ENCODE results near the gene EMID1.

DNA sequence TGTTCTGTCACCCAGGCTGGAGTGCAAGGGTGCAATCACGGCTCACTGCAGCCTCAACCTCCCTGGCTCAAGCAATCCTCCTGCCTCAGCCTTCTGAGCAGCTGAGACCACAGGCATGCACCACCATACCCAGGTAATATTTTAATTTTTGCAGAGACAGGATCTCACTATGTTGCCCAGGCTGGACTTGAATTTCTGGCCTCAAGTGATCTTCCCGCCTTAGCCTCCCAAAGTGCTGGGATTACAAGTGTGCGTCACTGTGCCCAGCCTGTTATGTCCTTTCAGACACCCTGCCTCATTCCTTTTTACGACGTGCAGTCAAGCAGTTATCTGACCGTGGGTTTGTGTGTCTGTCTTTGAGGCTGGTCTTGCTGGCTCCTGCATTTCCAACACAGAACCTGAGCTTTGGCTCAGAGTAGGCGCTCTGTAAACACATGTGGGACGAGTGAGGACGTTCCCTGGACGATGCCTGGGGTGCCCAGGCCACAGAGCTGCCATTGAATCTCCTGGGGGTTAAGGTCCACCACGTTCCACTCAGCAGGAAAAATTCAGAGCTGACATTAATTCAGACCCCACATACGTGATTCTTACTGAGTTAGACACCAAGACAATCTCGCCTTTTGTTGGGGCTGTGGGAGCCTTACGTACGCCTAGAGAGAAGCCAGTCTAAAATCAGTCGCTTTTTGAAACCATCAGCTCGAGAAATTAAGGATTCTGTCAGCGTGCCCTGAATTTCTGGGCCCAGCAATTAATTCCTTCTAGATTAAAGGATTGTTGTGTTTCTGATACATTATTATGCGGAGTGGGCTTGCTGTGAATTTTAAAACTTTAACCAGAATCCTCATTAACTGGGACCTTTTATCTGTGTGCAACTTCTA is 21.5 kb upstream of the EMID1 start:
- no peak for TF ChIP-seq L3MBTL2 (conservative IDR thresholded peaks at IDR 0.05)
- TF ChIP-seq SUZ12 (IDR thresholded peaks at IDR 0.05): no peak
- TF ChIP-seq TARDBP (IDR thresholded peaks at IDR 0.05): no peak
- TF ChIP-seq SP1 (IDR thresholded peaks at IDR 0.05): no peak
- no peak for TF ChIP-seq BHLHE40 (IDR thresholded peaks at IDR 0.05; ENCODE audit: borderline replicate concordance)
- TF ChIP-seq ZNF384 (IDR thresholded peaks at IDR 0.05): no peak
- TF ChIP-seq FOXK2 (IDR thresholded peaks at IDR 0.05): no peak
- TF ChIP-seq HDGF (IDR thresholded peaks at IDR 0.05; ENCODE audit: borderline replicate concordance): no peak
- TF ChIP-seq FOXM1 (IDR thresholded peaks at IDR 0.05; ENCODE audit: borderline replicate concordance): no peak
- TF ChIP-seq, protein P1, sequence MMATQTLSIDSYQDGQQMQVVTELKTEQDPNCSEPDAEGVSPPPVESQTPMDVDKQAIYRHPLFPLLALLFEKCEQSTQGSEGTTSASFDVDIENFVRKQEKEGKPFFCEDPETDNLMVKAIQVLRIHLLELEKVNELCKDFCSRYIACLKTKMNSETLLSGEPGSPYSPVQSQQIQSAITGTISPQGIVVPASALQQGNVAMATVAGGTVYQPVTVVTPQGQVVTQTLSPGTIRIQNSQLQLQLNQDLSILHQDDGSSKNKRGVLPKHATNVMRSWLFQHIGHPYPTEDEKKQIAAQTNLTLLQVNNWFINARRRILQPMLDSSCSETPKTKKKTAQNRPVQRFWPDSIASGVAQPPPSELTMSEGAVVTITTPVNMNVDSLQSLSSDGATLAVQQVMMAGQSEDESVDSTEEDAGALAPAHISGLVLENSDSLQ (IDR thresholded peaks at IDR 0.05): no peak

Data from HEK293T (cell line).